ENCODE results near the gene CENPK.

The CENPK gene

GRCh38 chr5:65482736-65483545, 80.0 kb downstream of the CENPK start:
- no peak for TF ChIP-seq CTCF (conservative IDR thresholded peaks at IDR 0.05; ENCODE audit: low read depth, low read length)
- no peak for DNase-seq (ENCODE audit: low read depth)
- peak overlapping the region; percentile 83 for H3K4me3 ChIP-seq (ENCODE audit: low read length)

- DNase-seq (ENCODE audit: low read depth) = no peak
- peak overlapping the region; percentile 83 for H3K4me3 ChIP-seq (ENCODE audit: low read length)
- TF ChIP-seq CTCF (conservative IDR thresholded peaks at IDR 0.05; ENCODE audit: low read depth, low read length) = no peak
Measured at GRCh38 chr5:65482296-65482735, 80.7 kb downstream of the CENPK start.

DNA sequence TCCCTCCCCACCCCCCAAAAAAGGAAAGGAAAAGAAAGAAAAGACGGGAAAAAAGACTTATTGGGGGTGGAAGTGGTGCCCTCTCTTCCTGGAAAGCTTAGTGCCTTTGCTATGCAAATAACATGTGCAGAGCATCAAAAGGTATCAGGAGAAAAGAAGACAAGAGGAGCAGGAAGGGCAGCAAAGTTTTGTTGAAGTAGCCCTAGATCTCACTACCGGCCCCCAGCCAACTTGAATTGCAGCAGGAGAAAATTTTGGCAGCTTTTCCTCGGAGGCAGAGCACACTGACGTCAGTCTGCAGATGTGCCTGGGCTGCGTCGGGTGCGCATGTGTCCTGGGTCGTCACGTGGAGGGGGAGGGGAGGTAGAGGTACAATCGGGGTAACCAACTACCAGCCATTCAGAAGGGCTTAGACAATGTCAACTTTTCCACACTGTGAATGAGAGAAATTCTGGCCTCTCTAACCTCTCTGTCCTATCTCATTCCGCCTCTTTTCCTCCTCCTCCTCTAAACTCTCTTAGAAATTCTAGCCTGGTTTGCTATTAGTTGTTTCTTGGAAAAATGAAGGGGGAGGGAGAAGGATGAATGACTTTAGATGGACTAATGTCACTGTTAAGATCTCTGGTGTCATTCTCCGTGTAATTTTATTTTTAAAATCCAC, 81.2 kb downstream of the CENPK start, which contains the start of gene ADAMTS6:
ADAMTS6 (minus strand) TSS at position 286 of the 661 bp plus-strand sequence. CDS start 8,247 bp downstream, outside the sequence.
- DNase-seq (ENCODE audit: low read depth) = no peak
- H3K4me3 ChIP-seq (ENCODE audit: low read length) = peak within 1 kb of the TSS; percentile 83
- TF ChIP-seq CTCF (conservative IDR thresholded peaks at IDR 0.05; ENCODE audit: low read depth, low read length) = no peak

- no peak for TF ChIP-seq CTCF (conservative IDR thresholded peaks at IDR 0.05; ENCODE audit: low read depth, low read length)
- peak overlapping the region; percentile 83 for H3K4me3 ChIP-seq (ENCODE audit: low read length)
- DNase-seq (ENCODE audit: low read depth) = no peak
Measured at GRCh38 chr5:65481171-65481581, 81.8 kb downstream of the CENPK start.

DNA sequence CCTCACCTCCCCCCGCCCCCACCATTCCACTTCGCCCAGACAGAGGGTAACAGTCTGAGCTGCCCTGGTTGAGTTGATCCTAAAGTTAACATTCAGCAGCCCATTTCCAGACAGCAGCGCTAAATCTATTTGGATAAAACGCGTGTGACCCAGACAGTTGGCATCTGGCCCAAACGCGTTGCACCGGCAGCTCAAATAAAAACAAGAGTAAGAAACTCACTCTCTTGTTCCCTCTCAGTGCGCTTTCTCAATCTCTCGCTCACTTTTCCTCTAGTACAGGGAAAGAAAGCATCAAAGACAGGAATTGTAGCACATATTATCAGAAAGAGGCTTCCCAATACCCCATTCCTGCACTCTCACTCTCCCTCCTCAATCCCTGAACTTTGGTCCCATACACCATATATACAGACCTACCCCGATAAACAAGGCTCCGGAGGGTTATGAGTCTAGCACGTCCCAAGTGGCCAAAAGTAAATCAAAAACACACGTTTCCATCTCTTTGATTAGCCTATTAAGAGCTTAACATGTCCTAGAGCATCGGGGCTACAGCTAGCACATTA, 82.6 kb downstream of the CENPK start:
- peak overlapping the region; percentile 83 for H3K4me3 ChIP-seq (ENCODE audit: low read length)
- TF ChIP-seq CTCF (conservative IDR thresholded peaks at IDR 0.05; ENCODE audit: low read depth, low read length) = no peak
- peak; percentile 71 for DNase-seq (ENCODE audit: low read depth)

DNA sequence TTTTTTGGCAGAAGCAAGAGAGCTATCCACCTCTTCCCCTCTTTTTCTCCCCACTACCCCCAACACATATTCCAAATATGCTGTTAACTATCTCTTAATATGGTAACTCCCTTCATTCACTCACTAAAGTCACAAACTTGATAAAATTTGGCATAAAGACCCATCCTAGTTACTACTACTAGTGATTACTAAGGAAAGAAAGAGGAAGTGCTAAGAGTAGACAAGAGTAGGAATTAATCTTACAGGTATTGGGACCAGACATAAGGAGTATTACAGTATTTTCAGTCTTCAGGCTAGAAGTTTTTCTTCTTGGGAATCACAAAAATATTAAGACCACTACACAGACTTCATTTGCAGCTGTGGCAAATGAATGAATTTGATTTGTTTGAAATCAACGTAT, 83.4 kb downstream of the CENPK start:
- DNase-seq (ENCODE audit: low read depth) = no peak
- TF ChIP-seq CTCF (conservative IDR thresholded peaks at IDR 0.05; ENCODE audit: low read depth, low read length) = no peak
- peak overlapping the region; percentile 83 for H3K4me3 ChIP-seq (ENCODE audit: low read length)
